C4-2B (cell line): Measurements from ENCODE around the gene CTPS1.

Experiments
- CTCF ChIP-seq: fragments of 450-650 bp; conservative IDR thresholded peaks from 2 replicates; pipeline ENCODE4 v1.5.1; 2017; ENCODE audit warnings: mild to moderate bottlenecking
- ZFX ChIP-seq: fragments of 450-650 bp; IDR thresholded peaks from 2 replicates; pipeline ENCODE4 v1.6.1; 2017

- TF ChIP-seq CTCF (no peak), ZFX (no peak)
These were observed 14.0 kb upstream of the CTPS1 start for GRCh38 chr1:40965531-40965930.
